Coronary artery (tissue), 2 donors: ENCODE results near the gene THADA.
"Not testable (repeated sequence)": the region's sequence is repeated elsewhere in the genome, so short reads cannot be mapped to it uniquely, and the experiment has no call there.

Source experiments
- DNase-seq: peaks from one replicate; pipeline ENCODE4 v3.0.0-alpha.2; 2017; ENCODE audit warnings: low spot score
- H3K27ac ChIP-seq, 2 donors: fragments of 200-600 bp; sonication (generic); one replicate each; pipeline ENCODE4 v1.5.1; 2016 to 2019
- H3K4me3 ChIP-seq: fragments of 200-600 bp; sonication (generic); 2 replicates; pipeline ENCODE4 v1.5.1; 2016; ENCODE audit warnings: mild to moderate bottlenecking, moderate library complexity
- TF ChIP-seq, protein P1 (sequence below): fragments of 200-600 bp; sonication (generic); IDR thresholded peaks from one replicate; pipeline ENCODE4 v1.5.1; 2019; ENCODE audit warnings: antibody characterized with exemption

THADA gene

DNA sequence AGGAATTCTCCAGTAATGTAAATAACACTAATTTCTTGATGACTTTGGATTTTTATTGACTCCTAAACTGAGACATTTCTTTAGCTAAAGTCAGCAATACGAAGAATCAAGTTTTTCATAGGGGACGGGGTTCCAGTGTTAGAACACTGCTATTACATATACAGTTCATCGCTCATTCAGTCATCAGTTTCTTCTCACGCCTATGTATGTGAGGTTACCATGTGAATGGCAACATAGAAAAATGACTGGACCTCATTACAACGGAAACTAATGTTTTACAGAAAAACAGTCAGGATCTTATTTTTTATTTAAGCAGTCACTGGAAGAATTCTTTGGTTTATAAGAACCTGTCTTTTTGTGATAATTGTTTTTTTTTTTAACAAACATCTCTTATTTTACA lies 56.4 kb downstream of the THADA start:
- peak overlapping the region; percentile 74 to 85 for H3K27ac ChIP-seq

DNA sequence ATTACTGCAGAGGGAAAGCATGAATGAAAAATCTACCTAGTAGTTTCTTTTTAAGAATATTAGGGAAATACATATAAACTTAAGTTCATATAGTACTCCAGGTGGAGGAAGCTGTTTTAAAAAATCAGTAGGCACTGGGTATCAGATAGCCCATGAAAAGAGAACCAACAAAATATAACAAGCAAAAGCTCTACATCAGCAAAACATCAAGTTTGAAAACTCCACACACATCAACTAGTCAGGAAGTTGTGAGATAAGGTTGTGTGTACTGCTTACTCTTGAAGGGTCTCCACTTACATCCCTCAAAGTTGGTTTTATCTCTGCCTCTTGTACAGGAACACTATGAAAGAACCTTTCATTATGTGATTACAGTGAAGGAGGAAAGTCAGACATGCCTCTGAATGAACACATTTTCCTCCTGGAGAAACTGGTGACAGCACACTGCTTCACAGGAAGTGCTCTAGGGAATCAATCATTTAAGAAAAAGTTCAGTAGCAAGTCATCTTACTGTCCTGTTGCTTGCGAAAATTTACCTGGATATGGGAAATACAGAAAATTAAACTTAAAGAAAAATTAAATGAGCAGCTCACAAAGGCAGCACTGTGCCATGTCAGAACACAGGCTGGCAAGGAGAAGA lies 57.7 kb downstream of the THADA start:
- H3K4me3 ChIP-seq, result no peak overlapping the region
- DNase-seq, result no peak
- TF ChIP-seq, protein P1, sequence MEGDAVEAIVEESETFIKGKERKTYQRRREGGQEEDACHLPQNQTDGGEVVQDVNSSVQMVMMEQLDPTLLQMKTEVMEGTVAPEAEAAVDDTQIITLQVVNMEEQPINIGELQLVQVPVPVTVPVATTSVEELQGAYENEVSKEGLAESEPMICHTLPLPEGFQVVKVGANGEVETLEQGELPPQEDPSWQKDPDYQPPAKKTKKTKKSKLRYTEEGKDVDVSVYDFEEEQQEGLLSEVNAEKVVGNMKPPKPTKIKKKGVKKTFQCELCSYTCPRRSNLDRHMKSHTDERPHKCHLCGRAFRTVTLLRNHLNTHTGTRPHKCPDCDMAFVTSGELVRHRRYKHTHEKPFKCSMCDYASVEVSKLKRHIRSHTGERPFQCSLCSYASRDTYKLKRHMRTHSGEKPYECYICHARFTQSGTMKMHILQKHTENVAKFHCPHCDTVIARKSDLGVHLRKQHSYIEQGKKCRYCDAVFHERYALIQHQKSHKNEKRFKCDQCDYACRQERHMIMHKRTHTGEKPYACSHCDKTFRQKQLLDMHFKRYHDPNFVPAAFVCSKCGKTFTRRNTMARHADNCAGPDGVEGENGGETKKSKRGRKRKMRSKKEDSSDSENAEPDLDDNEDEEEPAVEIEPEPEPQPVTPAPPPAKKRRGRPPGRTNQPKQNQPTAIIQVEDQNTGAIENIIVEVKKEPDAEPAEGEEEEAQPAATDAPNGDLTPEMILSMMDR, result no peak
- peak overlapping the region; percentile 74 to 85 for H3K27ac ChIP-seq

More for the DNA sequence above, 56.4 kb downstream of the THADA start:
- TF ChIP-seq, protein P1, result no peak
- no peak overlapping the region for H3K4me3 ChIP-seq
- DNase-seq, result no peak

DNA sequence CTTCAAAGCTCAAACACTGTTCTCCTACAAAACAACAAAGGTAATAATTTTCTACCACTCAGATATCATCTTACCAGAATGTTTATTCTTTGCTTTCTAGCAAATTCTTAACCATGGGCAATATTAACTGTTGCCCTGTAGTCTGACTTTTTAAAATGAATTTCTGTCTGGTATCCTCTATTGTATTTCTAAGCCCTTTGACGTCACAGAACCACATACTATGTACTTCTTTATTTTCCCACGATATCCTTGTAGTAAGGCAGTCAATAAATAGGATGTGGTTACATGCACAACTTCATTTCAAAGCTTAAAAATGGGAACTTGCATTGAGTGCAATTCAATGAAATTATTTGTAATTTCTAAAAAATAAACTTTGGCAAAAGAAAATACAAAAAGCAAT lies 58.7 kb downstream of the THADA start:
- Histone ChIP-seq H3K27ac (no peak overlapping the region), H3K4me3 (no peak overlapping the region)
- DNase-seq, result no peak
- TF ChIP-seq, protein P1, result no peak

DNA sequence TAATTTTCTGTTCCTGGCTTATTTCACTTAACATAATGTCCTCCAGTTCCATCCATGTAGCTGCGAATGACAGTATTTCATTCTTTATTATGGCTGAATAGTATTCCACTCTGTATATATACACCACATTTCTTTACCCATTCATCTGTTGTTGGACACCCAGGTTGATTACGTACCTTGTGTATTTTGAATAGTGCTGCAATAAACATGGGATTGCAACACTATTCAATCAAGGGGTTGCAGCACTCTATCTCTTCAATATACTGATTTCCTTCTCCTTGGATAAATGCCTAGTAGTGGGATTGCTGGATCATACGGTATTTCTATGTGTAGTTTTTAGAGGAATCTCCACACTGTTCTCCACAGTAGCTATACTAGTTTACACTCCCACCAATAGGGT lies 61.3 kb downstream of the THADA start:
- Histone ChIP-seq H3K4me3 (no peak overlapping the region), H3K27ac (no peak overlapping the region)
- DNase-seq, result no peak
- TF ChIP-seq, protein P1, result no peak

DNA sequence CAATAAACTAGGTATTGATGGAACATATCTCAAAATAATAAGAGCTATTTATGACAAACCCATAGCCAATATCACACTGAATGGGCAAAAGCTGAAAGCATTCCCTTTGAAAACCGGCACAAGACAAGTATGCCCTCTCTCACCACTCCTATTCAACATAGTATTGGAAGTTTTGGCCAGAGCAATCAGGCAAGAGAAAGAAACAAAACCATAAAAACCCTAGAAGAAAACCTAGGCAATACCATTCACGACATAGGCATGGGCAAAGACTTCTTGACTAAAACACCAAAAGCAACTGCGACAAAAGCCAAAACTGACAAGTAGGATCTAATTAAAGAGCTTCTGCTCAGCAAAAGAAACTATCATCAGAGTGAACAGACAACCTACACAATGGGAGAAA lies 63.3 kb downstream of the THADA start:
- not testable (repeated sequence) for H3K27ac ChIP-seq, DNase-seq, H3K4me3 ChIP-seq

DNA sequence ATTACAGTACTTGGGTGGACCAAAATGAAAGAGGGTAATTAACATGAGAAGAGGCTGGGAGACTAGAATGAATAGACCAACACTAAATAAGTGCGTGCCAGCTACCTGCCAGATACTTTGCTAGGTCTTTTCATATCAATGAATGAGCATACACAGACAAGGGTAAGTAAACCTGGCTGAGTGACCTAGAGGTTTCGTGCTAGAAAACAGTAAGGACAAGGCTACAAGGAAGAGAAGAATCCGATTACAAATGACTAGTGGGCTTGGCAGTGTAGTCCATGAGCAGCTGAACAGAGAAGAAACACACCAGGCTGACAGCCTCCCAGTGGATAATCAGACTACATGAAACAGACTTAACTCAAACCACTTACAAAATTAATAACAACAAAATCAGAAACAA lies 64.6 kb downstream of the THADA start:
- DNase-seq, result no peak
- H3K27ac ChIP-seq, result no peak overlapping the region
- TF ChIP-seq, protein P1, result no peak
- H3K4me3 ChIP-seq, result no peak overlapping the region

DNA sequence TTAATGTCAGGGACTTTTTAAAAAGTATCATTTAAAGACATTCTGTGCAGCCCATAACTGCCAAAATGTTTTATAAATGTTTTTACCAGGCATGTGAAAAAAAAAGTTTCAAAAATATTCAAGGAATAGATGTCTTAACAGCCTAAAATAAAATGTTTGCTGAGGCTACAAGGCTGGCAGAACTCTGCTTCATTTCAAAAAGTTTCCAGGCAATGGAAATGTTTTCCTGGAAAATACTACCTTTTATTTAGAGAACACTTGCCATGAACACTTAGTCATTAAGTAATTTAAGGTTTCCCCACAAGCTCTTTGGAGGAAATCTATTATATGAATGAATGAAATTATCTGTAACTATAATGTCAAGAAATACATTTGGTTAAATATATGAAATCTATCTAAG lies 68.8 kb downstream of the THADA start:
- DNase-seq, result no peak
- no peak overlapping the region for H3K4me3 ChIP-seq
- H3K27ac ChIP-seq, result peak overlapping the region; percentile 73 to 84
- TF ChIP-seq, protein P1, result no peak
